ENCODE data around the gene JAGN1. TPM values are rescaled to one million over a fixed set of nuclear protein-coding genes. Genes with fewer than 3 reads are reported as not detected.

JAGN1 gene
- total and polyA plus RNA-seq, 9 of the 15 experiments (the other 6 are each of a cell fraction or from before 2014, with no cell fraction given): 31.6 to 77.8 (median 40.3) TPM

- TF ChIP-seq ZNF239 (CRISPR knock-in tag; IDR thresholded peaks at IDR 0.05) (no peak), ZBTB40 (IDR thresholded peaks at IDR 0.05) (no peak), ZBTB40 (CRISPR knock-in tag; IDR thresholded peaks at IDR 0.05) (no peak), CBX5 (IDR thresholded peaks at IDR 0.05; ENCODE audit: borderline replicate concordance, low read depth) (no peak), ID3 (CRISPR knock-in tag; IDR thresholded peaks at IDR 0.05) (no peak), ID3 (tag; IDR thresholded peaks at IDR 0.05) (no peak), SMC3 (conservative IDR thresholded peaks at IDR 0.05; ENCODE audit: insufficient read depth, low read depth, low read length) (no peak), ZNF584 (CRISPR knock-in tag; IDR thresholded peaks at IDR 0.05; ENCODE audit: low read depth) (no peak), ZHX1 (conservative IDR thresholded peaks at IDR 0.05; ENCODE audit: low read length) (no peak), BHLHE40 (IDR thresholded peaks at IDR 0.05; ENCODE audit: low read length) (no peak), RBM14 (IDR thresholded peaks at IDR 0.05; ENCODE audit: borderline replicate concordance, insufficient read depth, low read depth, low read length) (no peak), ZNF280B (CRISPR knock-in tag; IDR thresholded peaks at IDR 0.05) (no peak), ZNF384 (IDR thresholded peaks at IDR 0.05; ENCODE audit: low read depth, low read length) (peak; percentile 85), ZSCAN32 (CRISPR knock-in tag; IDR thresholded peaks at IDR 0.05) (no peak), XRCC4 (IDR thresholded peaks at IDR 0.05; ENCODE audit: extremely low read depth, insufficient read depth, insufficient read length) (no peak), MCM3 (IDR thresholded peaks at IDR 0.05) (no peak)
Observed at GRCh38 chr3:9870978-9871377, 19.4 kb upstream of the JAGN1 start (continued).

All from K562 (cell line).